ENCODE results near the gene TMEM143.
"Not testable (repeated sequence)": the region's sequence is repeated elsewhere in the genome, so short reads cannot be mapped to it uniquely, and the experiment has no call there.

Gene TMEM143

DNA sequence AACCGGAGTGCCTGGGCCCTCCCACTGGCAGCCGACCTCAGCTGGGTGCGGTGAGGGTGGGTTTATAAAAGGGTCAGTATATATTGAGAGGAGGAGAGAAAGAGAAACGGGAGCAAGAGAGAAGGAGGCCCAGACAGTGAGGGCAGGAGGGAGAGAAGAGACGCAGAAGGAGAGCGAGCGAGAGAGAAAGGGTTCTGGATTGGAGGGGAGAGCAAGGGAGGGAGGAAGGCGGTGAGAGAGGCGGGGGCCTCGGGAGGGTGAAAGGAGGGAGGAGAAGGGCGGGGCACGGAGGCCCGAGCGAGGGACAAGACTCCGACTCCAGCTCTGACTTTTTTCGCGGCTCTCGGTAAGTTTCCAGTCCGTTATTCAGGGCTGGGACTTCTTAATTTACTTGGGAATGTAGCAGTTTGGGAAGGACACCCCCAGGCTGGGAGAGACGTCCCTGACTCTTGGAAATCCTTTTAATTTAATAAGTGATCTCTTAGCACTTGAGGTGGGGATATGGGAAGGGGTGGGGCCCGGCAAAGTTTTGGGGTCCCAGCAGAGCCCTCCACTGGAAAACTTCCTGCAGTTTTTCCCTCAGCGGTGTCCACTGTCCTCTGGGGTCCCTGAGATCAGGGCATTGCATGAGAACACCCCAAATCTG, 38.4 kb downstream of the TMEM143 start, which contains the start of gene EMP3:
EMP3 (plus strand) TSS at position 288 of the 646 bp plus-strand sequence. CDS start 1,293 bp downstream, outside the sequence.
- DNase-seq, result peak; percentile 80 to 89 (median 80)

DNA sequence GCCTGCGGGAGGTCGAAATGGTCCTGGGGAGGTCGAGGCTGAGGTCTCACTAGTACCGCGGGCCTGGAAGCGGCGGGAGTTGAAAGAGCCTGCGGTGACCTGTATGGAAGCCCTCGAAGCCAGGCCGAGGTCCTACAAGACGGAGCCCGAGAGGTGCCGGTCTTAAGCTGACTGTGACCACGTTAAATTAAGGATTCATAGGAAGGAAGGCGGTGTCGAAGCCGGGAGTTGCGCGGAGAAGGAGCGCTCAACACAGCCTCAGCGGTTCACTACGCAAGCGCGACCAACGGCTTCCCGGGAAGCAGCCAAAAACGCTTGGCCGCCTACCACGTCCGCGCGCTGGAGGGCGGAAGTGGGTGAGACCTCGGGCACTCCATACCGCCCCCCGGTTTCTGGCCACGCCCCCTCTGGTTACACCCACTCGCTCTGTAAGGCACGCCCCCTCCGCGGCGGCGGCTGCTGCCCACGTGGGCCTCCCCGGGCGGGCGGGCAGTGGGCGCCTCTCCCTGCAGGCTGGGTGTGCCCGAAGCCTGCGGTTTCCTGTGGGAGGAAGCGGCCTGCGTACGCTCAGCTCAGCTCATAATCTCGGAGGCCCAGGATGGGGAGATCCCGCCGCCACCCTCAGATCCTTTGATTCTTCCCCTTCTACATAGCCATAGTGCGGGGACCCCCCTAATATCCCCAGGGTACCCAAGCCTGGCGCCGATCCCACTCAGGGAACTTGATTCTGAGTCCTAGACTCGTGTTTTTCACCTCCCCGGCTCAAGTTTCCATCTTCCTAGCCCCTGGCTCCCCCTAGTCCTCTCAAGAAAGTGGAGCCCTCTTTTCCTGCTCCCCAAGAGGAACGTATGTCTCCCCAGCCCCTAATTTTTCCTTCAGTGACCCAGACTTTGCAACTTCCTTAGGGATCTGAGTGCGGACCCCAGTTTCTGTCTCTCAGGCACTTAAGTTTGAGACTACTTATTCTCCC, 41.8 kb downstream of the TMEM143 start:
- DNase-seq, result peak; percentile 97 to 100 (median 99)

DNA sequence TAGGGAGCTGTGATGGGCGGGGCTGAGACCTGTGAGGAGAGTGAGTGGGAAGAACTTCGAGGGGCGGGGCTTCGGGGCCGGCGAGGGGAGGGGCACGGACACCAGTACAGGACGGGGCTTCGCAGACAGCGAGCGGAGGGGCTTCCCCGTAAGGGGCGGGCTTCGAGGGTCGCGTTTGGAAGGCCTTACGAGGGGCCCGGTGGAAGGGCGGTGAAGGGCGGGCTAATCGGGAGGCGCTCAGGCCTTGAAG, 42.4 kb downstream of the TMEM143 start:
- peak; percentile 86 to 96 (median 94) for DNase-seq

DNA sequence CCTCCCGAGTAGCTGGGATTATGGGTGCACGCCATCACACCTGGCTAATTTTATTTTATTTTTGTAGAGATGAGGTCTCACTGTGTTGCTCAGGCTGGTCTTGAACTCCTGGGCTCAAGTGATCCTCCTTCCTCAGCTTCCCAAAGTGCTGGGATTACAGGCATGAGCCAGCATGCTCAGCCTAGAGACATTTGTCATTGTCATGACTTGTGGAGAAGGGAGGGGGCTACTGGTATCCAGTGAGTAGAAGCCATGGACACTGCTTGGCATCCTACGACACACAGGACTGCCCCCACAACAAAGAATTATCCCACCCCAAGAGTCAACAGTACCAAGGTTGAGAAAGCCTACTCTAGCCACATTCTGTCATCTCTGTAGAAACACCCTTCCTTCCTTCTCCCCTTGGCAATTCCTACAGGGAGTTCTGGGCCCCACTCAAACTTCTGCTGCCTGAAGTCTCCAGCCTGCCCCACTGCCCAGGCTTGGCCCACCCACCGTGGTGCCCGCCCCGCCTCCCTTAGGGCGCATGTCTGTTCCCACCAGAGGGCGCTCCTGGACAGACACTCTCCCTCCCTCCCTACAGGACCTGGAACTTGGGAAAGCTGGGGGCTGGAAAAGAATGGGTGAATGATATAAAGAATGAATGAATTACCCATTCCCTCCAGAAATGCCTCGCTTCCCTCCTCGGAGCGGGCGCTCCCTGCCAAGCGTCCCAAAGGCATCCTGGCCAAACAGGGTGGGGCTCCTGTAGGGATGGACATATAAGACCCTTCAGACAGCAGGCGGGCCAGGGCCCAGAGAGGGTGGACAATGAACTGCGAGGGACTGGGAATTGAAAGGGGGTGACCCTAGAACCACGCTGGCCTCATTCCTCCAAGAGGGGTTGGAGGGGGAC, 43.8 kb downstream of the TMEM143 start:
- peak; percentile 82 to 94 (median 91) for DNase-seq

DNA sequence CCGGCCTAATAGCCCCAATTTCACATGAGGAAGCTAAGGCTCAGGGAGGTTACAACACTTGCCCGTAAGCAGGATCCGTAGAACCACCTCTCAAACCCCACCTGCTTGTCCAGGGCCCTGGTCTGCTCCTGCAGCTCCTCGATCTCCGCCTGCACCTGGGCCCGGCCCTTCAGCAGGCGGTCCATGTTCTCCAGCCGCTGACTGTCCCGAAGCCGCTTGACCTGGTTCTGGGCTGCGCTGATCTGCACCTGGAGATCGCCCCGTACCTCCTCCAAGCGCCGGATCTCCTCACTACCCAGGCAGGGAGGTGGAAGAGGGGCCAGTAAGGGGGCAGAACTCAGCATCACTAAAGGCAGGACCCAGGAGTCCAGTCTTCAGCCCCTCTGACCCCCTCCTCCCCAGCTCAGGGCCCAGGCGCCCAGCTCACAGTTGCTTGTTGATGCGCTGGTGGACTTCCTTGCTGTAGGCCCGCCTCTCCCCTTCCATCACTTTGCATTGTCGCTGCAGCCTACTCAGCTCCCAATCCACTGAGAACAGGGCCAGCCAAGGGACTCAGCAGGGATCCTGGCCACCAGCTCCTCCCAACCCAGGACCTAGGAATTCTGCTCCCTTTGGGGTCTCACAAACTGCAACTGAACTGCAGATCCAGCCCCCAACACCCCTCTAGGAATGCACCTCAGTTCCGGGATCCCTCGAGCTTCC, 45.3 kb downstream of the TMEM143 start:
- DNase-seq, result no peak

DNA sequence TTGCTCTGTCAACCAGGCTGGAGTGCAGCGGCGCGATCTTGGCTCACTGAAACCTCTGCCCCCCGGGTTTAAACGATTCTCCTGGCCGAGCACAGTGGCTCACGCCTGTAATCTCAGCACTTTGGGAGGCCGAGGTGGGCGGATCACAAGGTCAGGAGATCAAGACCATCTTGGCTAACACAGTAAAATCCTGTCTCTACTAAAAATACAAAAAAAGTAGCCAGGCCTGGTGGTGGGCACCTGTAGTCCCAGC, 46.1 kb downstream of the TMEM143 start:
- DNase-seq, result not testable (repeated sequence)

DNA sequence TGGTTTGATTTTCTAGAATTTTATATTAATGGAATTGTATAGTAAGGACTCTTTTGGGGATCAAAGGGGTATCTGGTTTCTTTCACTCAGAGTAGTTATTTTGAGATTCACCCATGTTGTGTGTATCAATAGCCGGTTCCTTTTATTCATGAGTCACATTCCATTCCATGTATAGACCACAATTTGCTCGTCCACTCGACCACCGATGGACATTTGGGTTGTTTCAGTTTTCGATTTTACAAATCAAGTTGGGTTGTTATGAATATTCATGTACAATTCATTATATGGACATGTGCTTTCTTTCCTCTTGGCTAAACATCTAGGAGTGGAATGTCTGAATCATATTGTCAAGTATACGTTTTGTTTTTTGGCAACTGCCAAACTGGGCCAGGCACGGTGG, 48.0 kb downstream of the TMEM143 start:
- DNase-seq, result no peak

DNA sequence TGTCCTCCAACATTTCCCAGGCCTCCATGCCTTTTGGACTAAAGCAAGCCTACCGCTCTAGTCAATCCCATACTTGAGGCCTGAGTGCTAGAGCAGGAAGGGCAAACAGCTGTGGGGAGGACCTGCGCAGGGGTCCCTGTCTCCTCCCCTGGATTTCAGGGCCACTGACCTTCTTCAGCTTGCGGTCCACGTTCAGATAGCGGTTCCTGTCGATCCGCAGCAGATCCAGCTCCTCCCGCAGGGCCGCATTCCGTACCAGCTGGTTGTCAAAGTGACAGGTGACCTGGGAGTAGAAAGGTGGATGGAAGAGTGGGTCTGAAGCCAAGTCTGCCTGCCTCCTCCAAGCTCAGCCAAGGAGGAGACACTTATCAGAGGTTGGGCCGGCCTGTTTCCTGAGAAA, 52.4 kb downstream of the TMEM143 start:
- no peak for DNase-seq

DNA sequence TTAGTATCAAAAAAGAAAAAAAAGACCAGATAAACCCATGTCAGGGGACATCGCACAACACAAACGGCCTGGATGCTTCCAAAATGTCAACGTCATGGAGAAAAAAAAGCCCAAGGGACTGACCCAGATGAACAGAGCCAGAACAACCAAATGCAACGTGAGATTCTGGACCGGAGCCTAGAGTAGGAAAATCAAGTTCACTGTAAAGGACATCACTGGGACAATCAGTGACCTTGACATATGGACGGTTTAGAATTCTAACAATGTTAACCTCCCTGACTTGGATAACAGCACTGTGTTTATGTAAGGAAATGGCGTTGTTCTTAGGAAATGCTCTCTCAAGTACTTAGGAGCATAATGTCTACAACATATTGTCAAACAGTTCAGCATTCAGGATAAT, 53.5 kb downstream of the TMEM143 start:
- DNase-seq, result no peak

DNA sequence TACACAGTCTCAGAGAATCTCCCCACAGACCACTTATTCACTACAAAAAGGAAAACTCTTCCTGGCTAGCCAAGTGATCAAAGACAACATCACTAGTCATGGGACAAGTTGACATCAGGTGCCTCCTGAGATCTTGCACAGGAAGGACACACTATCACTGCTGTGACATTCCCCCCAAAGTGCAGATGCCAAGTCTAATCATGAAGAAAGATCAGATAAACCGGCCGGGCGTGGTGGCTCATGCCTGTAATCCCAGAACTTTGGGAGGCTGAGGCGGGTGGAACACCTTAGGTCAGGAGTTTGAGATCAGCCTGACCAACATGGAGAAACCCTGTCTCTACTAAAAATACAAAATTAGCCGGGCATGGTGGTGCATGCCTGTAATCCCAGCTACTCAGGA, 54.0 kb downstream of the TMEM143 start:
- DNase-seq, result not testable (repeated sequence)

DNA sequence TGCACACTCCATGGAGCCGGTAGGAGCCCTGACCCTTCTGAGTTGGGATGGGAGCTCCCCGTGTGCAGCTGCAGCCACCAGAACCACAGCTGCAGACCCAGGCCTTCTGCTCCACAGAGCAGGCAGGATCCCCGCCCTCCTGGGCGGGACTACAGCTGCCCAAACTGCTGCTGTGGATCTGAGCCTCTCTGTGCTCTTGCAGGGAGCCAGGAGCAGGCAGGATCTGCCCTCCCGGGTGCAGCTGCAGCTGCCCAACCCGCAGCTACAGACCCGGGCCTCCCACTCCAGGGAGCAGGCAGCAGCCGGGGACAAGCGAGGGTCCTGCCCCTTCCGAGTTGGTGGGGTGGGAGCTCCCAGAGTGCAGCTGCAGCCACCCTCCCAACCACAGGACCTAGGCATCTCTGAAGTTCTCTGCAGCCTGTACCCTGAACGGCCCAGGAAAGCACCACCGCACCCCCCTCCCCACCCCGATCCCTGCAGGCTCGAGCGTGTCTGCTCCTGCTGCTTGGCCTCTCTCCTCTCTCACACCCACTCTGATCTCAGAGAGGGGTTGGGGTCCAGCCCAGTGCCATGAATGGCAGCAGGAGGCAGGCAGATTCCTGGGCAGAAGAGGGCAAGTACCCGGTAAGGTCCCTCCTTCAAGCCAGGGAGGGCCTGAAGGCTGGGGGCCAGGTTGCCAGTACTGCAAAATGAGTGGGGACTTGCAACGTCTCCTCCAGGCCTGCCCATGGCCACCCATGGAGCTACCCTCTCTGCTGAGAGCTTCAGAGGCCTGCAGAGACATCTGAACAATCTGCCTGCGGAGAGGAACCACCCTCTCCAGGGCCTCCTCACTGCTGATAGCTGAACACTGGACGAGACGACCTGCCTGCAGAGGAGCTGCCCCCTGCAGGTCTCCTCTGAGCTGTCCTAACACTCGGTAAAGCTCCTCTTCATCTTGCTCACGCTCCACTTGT, 54.8 kb downstream of the TMEM143 start:
- no peak for DNase-seq

DNA sequence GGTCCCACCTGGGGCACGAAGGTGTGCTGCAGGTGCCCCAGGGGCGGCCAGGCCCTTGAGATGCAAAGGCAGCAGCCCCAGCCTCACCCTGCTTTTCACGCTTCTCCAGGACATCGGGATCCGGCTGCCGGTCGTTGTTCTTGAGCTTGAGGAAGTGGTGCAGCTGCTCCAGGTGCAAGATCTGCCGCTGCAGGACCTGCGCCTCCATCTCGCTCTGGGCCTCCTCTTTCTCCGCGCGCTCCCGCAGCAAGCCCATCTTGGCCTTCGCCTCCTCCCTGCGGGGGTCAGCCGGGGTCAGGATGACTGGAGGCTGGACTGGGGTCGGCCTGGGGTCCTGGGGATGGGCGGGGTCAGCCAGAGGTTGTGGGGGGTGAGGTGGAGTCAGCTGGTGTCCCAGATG, 59.9 kb downstream of the TMEM143 start:
- no peak for DNase-seq

DNA sequence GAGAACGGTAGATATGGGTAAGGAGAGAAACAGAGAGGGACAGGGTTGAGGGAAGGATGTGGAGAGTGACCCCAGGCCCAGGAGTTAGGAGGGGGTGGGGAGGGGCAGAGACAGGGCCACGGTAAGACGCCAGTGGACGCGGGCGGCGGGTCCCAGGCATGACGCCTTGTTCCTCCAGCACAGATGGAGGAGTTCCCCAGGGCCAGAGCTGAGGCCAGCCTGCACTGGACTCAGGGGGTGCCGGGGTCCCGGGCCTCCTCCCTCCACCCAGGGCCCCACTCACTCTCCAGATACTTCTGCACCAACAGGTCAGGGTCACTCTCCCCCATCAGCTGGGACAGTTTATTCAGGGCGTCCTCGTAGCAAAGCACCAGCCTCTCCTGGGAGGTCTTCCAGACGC, 60.4 kb downstream of the TMEM143 start:
- no peak for DNase-seq

DNA sequence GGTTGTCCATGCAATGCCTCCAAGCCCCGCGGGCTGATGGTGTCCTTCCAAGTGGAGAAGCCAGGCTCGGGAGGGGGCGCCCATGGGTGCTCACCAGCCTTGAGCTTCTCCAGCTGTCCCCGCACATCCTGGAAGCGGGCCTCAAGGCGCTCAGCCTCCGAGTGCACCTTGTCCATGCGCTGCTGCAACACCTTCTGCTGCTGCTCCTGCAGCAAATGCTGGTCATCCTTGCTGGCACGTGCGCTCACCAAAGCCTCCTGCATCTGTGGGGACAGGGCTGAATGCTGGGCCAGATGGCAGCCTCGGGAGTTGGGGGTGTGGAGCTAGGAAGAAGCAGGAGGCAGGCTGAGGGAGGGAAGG, 61.2 kb downstream of the TMEM143 start:
- no peak for DNase-seq

DNA sequence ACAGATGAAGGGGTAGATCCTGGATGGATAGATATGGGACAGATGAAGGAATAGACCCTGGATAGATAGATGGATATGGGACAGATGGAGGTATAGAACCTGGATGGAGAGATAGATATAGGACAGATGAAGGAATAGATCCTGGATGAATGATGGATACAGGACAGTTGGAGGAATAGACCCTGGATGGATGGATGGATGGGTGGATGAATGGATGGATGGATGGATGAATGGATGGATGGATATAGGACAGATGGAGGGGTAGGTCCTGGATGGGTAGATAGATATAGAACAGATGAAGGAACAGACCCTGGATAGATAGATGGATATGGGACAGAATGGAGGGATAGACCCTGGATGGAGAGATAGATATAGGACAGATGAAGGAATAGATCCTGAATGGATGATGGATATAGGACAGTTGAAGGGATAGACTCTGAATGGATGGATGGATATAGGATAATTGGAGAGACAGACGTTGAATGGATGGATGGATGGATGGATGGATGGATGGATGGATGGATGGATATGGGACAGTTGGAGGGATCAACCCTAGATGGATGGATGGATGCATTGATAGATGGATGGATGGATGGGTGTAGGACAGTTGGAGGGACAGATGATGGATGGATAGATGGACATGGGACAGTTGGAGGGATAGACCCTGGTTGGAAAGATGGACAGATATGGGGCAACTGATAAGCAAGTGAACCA, 61.7 kb downstream of the TMEM143 start:
- DNase-seq, result no peak

DNA sequence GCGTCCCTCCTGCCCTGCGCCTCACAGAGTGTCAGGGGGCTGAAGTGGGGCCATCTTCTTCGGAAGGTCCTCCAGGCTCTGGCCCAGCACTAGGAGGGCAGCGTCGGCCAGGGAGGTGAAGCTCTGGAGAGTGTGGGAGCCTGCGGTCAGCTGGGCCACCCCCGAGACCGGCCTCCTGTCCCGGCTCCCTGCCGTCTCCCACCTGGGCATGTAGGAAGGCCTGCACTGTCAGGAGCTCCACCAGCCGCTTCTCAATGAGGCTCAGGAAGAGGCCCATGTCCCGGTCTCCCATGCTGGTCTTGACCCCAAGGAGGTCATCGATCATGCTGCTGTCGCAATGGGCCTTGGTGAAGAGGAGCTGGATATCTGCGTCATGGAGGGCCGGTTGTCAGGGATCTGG, 65.8 kb downstream of the TMEM143 start:
- DNase-seq, result no peak

DNA sequence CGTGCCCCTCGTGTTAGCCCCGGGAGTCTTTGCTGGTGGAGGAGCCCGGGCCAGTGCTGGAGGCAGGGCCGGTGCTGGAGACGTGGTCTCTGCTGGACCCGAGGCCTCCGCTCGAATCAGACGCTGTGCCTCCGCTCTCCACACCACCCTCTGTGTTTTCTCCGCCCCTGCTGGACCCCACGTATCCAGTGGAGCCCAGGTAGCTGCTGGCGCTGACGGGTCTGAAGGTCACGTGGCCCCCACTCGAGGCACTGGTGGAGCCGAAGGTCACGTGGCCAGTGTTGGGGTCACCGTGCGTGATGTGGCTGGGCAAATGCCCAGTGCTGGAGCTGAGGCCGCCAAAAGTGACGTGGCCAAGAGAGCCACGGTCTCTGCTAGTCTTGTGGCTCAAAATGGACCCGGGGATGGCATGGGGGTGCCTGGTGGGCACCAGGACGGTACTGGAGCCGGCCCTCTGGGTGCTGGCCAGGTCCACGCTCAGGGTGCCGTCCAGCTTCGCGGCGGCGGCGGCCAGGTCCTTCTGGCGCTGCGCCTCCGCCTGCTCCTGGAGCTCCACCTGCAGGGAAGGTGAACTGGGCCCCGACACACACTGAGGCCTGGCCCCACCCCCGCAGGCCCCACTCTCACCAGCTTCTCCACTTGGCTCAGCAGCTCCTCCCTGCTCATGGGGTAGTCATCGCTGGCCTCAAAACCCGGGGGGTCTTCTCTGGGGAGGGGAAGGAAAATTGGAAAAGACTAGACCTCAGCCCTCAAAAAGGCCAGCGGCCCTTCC, 66.6 kb downstream of the TMEM143 start:
- DNase-seq, result no peak

DNA sequence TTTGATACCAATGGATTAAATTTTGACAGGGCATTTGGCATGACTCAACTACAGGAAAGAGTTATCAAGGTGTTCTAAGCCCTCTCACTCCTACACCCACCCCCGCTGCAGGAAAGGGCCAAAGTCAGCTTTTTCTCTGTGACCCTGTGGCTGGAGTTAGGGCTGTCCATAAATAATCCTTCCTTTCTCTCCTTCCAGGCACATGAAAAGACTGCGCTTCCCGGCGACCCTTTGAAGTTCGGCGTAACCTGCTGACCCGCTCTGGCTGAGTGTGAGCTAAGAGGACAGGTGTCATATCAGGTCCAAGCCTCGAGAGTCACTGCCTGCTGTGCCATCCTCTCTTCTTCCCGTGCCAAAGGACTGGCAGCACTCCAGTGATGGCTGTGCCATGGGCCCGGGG, 68.3 kb downstream of the TMEM143 start:
- DNase-seq, result no peak

DNA sequence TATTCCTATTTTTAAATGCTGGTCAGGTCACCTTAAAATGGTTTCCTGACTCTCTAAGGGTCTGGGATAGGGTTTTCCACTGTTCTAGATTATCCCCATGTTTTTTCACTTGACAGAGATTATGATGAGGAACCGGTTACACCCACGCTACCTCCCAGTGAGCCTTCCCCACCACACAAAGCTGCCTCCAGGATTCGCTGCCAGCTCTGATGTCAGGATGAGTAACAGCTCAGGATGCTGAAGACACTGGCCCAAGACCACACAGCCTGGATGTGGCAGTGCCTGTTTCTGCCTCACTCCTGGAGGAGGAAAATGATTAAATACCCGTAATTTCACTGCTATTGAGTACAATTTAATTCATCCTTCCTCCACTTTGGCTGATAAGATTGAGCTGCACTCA, 70.9 kb downstream of the TMEM143 start:
- peak; percentile 62 to 68 (median 67) for DNase-seq

DNA sequence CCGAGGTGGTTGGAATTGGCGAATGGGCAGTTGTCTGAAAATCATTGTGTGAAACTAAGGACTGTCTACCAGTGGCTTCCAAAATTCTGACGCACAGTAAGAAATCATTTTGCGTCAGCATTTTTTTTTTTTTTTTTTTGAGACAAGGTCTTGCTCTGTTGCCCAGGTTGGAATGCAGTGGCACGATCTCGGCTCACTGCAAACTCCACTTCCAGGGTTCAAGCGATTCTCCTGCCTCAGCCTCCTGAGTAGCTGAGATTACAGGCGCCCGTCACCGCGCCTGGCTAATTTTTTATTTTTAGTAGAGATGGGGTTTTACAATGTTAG, 72.3 kb downstream of the TMEM143 start:
- DNase-seq, result not testable (repeated sequence)

All from suppressor macrophage treated with lipopolysaccharide for 1 hour (primary cell).